LNCaP clone FGC (cell line): ENCODE data around the gene GCDH.

Experiments
- DNase-seq: peaks from one replicate; pipeline ENCODE4 v3.0.0-alpha.2; 2011; ENCODE audit warnings: low read depth
- H3K4me3 ChIP-seq: 2 replicates; pipeline ENCODE4 v1.5.1; 2011; ENCODE audit warnings: mild to moderate bottlenecking, low read depth, low read length, control low read depth
- TF ChIP-seq, protein P1 (sequence below): IDR thresholded peaks from 2 replicates; pipeline ENCODE4 v1.5.1; 2012; ENCODE audit warnings: mild to moderate bottlenecking; ENCODE audit not compliant: control insufficient read depth, insufficient read depth; ENCODE audit errors: extremely low read depth

GCDH gene

DNA sequence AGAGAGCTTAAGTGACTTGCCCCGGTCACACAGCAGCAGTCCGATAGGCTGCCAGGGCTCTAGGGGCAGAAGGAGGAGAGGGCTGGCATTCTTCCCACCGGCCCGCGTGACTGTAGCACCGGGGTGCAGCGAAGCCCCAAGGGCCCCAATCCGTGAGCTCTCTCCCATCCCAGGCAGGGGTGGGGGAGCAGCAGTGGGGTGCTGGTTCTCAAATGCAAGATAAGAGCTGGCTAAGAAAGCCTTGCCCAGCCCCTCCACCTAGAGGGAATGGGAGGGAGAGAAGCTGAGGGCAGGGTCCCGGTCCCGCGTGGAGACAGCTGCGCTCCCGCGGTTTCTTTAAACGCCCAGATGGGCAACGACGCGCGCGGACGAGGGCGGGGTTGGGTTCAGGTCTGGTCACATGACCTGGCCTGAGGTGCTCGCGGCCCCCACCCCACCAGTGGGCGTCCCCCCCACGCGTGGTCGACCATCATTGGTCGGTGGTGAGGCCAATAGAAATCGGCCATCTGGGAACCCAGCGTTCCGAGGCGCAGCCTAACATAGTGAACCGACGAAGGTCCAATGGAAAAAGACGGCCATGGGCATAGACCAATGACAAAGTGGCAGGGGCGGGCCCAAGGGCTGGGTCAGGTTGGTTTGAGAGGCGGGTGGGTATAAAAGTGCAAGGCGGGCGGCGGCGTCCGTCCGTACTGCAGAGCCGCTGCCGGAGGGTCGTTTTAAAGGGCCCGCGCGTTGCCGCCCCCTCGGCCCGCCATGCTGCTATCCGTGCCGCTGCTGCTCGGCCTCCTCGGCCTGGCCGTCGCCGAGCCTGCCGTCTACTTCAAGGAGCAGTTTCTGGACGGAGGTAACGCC, 47.2 kb downstream of the GCDH start, which contains the start of gene CALR:
CALR (plus strand) TSS at position 683 of the 852 bp plus-strand sequence; CDS start at position 754, 71 bp downstream.
- TF ChIP-seq, protein P1, sequence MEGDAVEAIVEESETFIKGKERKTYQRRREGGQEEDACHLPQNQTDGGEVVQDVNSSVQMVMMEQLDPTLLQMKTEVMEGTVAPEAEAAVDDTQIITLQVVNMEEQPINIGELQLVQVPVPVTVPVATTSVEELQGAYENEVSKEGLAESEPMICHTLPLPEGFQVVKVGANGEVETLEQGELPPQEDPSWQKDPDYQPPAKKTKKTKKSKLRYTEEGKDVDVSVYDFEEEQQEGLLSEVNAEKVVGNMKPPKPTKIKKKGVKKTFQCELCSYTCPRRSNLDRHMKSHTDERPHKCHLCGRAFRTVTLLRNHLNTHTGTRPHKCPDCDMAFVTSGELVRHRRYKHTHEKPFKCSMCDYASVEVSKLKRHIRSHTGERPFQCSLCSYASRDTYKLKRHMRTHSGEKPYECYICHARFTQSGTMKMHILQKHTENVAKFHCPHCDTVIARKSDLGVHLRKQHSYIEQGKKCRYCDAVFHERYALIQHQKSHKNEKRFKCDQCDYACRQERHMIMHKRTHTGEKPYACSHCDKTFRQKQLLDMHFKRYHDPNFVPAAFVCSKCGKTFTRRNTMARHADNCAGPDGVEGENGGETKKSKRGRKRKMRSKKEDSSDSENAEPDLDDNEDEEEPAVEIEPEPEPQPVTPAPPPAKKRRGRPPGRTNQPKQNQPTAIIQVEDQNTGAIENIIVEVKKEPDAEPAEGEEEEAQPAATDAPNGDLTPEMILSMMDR = no peak
- peak; percentile 99 for DNase-seq
- peak within 1 kb of the TSS; percentile 85 for H3K4me3 ChIP-seq

DNA sequence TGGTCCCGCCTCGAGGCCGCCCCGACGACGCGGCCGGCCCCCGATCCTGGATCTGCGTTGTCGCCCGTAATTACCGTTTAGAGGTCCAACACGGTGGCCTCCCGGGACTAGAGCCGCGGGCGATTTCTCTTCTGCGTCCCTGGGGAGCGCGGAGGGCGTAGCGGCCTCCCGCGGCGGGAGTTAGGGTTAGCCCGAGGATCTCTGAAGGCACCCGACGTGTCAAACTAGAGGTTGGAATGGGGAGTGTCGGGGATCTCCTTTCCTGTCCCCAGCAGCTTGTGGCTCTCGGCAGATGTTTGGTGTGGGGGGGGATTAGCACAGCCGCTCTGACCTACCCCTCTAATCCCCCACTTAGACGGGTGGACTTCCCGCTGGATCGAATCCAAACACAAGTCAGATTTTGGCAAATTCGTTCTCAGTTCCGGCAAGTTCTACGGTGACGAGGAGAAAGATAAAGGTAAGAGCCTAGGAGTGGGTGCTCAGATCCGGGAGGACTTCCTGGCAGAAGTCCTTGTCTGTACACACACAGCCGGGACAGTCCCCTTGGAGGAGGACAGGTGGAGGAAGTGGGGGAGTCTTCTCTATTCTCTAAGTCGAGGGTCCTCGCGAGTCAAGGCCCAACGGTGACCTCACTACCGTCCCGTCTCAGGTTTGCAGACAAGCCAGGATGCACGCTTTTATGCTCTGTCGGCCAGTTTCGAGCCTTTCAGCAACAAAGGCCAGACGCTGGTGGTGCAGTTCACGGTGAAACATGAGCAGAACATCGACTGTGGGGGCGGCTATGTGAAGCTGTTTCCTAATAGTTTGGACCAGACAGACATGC, 48.0 kb downstream of the GCDH start:
- DNase-seq = no peak
- TF ChIP-seq, protein P1 = no peak
- H3K4me3 ChIP-seq = peak overlapping the region; percentile 85

DNA sequence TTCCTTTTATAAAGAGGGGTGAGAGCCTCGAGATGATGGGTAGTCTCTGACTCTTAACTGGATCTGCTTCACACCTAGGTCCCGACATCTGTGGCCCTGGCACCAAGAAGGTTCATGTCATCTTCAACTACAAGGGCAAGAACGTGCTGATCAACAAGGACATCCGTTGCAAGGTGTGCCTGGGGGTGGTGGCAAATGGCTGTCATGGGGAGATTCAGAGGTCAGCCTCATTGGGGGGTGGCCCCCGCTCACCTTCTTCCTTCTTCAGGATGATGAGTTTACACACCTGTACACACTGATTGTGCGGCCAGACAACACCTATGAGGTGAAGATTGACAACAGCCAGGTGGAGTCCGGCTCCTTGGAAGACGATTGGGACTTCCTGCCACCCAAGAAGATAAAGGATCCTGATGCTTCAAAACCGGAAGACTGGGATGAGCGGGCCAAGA, 49.0 kb downstream of the GCDH start:
- peak overlapping the region; percentile 85 for H3K4me3 ChIP-seq
- DNase-seq = no peak
- TF ChIP-seq, protein P1 = no peak

DNA sequence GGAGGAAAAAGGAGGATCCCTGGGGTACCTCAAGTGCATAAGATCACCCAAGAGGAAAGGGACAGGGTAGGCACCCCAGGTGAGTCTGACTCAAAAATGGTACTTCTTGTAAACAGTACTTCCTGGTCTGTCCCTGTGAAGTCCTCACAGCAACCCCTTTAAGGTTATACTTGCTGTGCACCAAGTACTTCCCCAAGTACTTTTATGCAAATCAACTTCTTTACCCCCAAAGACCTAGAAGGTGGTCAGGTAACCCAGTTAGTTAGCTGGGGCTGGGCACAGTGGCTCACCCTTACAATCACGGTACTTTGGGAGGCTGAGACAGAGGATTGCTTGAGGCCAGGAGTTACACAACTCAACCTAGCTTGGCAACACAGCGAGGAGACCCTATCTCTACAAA, 49.9 kb downstream of the GCDH start:
- DNase-seq = no peak
- H3K4me3 ChIP-seq = no peak overlapping the region
- TF ChIP-seq, protein P1 = no peak

DNA sequence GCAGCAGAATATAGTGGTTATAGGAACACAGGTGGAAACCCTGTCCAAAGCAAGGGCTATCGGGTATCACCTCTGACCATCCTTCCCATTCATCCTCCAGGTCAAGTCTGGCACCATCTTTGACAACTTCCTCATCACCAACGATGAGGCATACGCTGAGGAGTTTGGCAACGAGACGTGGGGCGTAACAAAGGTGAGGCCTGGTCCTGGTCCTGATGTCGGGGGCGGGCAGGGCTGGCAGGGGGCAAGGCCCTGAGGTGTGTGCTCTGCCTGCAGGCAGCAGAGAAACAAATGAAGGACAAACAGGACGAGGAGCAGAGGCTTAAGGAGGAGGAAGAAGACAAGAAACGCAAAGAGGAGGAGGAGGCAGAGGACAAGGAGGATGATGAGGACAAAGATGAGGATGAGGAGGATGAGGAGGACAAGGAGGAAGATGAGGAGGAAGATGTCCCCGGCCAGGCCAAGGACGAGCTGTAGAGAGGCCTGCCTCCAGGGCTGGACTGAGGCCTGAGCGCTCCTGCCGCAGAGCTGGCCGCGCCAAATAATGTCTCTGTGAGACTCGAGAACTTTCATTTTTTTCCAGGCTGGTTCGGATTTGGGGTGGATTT, 52.6 kb downstream of the GCDH start:
- no peak for DNase-seq
- no peak overlapping the region for H3K4me3 ChIP-seq
- TF ChIP-seq, protein P1 = no peak

DNA sequence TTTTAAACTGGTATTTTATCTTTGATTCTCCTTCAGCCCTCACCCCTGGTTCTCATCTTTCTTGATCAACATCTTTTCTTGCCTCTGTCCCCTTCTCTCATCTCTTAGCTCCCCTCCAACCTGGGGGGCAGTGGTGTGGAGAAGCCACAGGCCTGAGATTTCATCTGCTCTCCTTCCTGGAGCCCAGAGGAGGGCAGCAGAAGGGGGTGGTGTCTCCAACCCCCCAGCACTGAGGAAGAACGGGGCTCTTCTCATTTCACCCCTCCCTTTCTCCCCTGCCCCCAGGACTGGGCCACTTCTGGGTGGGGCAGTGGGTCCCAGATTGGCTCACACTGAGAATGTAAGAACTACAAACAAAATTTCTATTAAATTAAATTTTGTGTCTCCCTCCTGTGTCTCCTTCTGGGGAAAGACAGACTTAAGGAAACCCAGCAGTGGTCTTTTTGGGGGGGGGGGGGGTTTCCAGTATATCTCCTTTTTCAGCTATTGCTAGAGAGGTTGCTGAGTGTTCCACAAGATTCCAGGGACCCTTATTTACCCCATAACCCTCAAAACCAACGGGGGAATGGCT, 53.2 kb downstream of the GCDH start:
- no peak for DNase-seq
- no peak overlapping the region for H3K4me3 ChIP-seq
- TF ChIP-seq, protein P1 = no peak
